HK-2 (cell line): ENCODE measurements around the gene SMIM38.
A peak's percentile ranks its signal among the peaks of the same experiment; 100 is the strongest.

Source experiments
- DNase-seq: peaks from one replicate; pipeline ENCODE4 v3.0.0-alpha.2; 2018; ENCODE audit not compliant: unreplicated experiment

The SMIM38 gene

GRCh38 chr11:69159150-69159852 lies 3.6 kb downstream of the SMIM38 start:
- DNase-seq, result no peak

- DNase-seq, result no peak
Measured at GRCh38 chr11:69160296-69161116, 4.8 kb downstream of the SMIM38 start.

- no peak for DNase-seq
Measured at GRCh38 chr11:69161117-69161407, 5.3 kb downstream of the SMIM38 start.

- DNase-seq, result no peak
Measured at GRCh38 chr11:69162505-69162904, 6.8 kb downstream of the SMIM38 start.

GRCh38 chr11:69163842-69164241 lies 8.1 kb downstream of the SMIM38 start:
- no peak for DNase-seq

GRCh38 chr11:69164824-69165223 lies 9.1 kb downstream of the SMIM38 start:
- no peak for DNase-seq

GRCh38 chr11:69165775-69166174 lies 10.0 kb downstream of the SMIM38 start:
- no peak for DNase-seq

- DNase-seq, result peak; percentile 55
Measured at GRCh38 chr11:69166218-69167115, 10.7 kb downstream of the SMIM38 start.

GRCh38 chr11:69167130-69167915 lies 11.6 kb downstream of the SMIM38 start:
- no peak for DNase-seq

GRCh38 chr11:69167916-69168691 lies 12.4 kb downstream of the SMIM38 start:
- no peak for DNase-seq

- DNase-seq, result no peak
Measured at GRCh38 chr11:69169479-69169878, 13.7 kb downstream of the SMIM38 start.

- no peak for DNase-seq
Measured at GRCh38 chr11:69170704-69171103, 15.0 kb downstream of the SMIM38 start.

- DNase-seq, result no peak
Measured at GRCh38 chr11:69171476-69172240, 15.9 kb downstream of the SMIM38 start.

GRCh38 chr11:69172674-69173073 lies 16.9 kb downstream of the SMIM38 start:
- no peak for DNase-seq

GRCh38 chr11:69173331-69173730 lies 17.6 kb downstream of the SMIM38 start:
- no peak for DNase-seq

GRCh38 chr11:69173925-69174581 lies 18.3 kb downstream of the SMIM38 start:
- DNase-seq, result no peak

- DNase-seq, result no peak
Measured at GRCh38 chr11:69174841-69175240, 19.1 kb downstream of the SMIM38 start.

GRCh38 chr11:69178819-69179482 lies 23.2 kb downstream of the SMIM38 start:
- DNase-seq, result no peak

GRCh38 chr11:69180226-69180625 lies 24.5 kb downstream of the SMIM38 start:
- DNase-seq, result no peak
